A549 (cell line): ENCODE measurements around the gene ANK3. TPM values are rescaled to one million over a fixed set of nuclear protein-coding genes. Genes with fewer than 3 reads are reported as not detected.

Source experiments
- ATAC-seq, 2 experiments: fragments of 200-7000 bp in 1 of 2; fragments of >200 bp in 1 of 2; cut with Nextera tagmentation in 1 of 2; cut with Tn5 transposase in 1 of 2; 3 replicates each; pipeline versions ENCODE4 v1.8.0 to v1.9.1; 2018 to 2020; ENCODE audit warnings: mild to moderate bottlenecking in 1 of 2, moderate library complexity in 1 of 2
- CTCF ChIA-PET: fragments of 300-600 bp; sonication (Branson Sonifier 250); formaldehyde crosslinking; extraction: SDS; loops from one replicate; lab custom pipeline; 2021; ENCODE audit warnings: antibody characterized with exemption, inconsistent platforms; lab: Yijun Ruan, JAX
- POLR2A ChIA-PET: fragments of 350-600 bp; formaldehyde crosslinking; extraction: SDS; loops from one replicate; lab custom pipeline; 2021; ENCODE audit warnings: antibody characterized with exemption, inconsistent platforms; lab: Yijun Ruan, JAX
- DNase-seq, 2 experiments: peaks; one replicate each; pipeline versions ENCODE4 v3.0.0 to v3.0.0-alpha.2; 2011 to 2016; ENCODE audit warnings: low read depth in 1 of 2, low spot score in 1 of 2
- FAIRE-seq: peaks from 2 replicates; lab custom pipeline; 2011; peaks lifted over from hg19 to GRCh38; lab: Jason Lieb, UNC
- H3K27ac ChIP-seq, 2 experiments: fragments of >200 bp; sonication (Bioruptor Twin); formaldehyde crosslinking; 3 replicates each; pipeline ENCODE4 v1.5.1; 2016 to 2017
- H3K4me1 ChIP-seq: fragments of >200 bp; sonication (Bioruptor Twin); formaldehyde crosslinking; 3 replicates; pipeline ENCODE4 v1.6.1; 2016
- H3K4me2 ChIP-seq: fragments of >200 bp; sonication (Bioruptor Twin); formaldehyde crosslinking; 3 replicates; pipeline ENCODE4 v1.6.1; 2016
- H3K4me3 ChIP-seq: fragments of >200 bp; sonication (Bioruptor Twin); formaldehyde crosslinking; 3 replicates; pipeline ENCODE4 v1.5.1; 2016
- H3K9me3 ChIP-seq: fragments of >200 bp; sonication (Bioruptor Twin); formaldehyde crosslinking; 3 replicates; pipeline ENCODE4 v1.6.1; 2016
- ATOH8 ChIP-seq: fragments of 250-450 bp; sonication (Bioruptor Pico); IDR thresholded peaks from 2 replicates; pipeline ENCODE4 v1.5.0; 2020; ENCODE audit warnings: low read depth, mild to moderate bottlenecking, moderate library complexity
- ELK1 ChIP-seq: fragments of 150-350 bp; IDR thresholded peaks from 2 replicates; pipeline ENCODE4 v1.6.1; 2014; ENCODE audit warnings: low read depth, mild to moderate bottlenecking, low read length
- ESRRA ChIP-seq: fragments of 150-350 bp; IDR thresholded peaks from 2 replicates; pipeline ENCODE4 v1.6.1; 2014; ENCODE audit warnings: mild to moderate bottlenecking, low read length, borderline replicate concordance
- FOSB ChIP-seq: fragments of 250-450 bp; sonication (Bioruptor Pico); IDR thresholded peaks from 2 replicates; pipeline ENCODE4 v1.5.0; 2020; ENCODE audit warnings: mild to moderate bottlenecking, moderate library complexity
- KDM1A ChIP-seq: fragments of 200-600 bp; sonication (generic); IDR thresholded peaks from 2 replicates; pipeline ENCODE4 v1.6.1; 2016; ENCODE audit warnings: low read depth, mild to moderate bottlenecking
- KDM5A ChIP-seq: fragments of 200-600 bp; sonication (generic); IDR thresholded peaks from 2 replicates; pipeline ENCODE4 v1.6.1; 2016; ENCODE audit warnings: antibody characterized with exemption, mild to moderate bottlenecking
- MAFK ChIP-seq: fragments of 450-650 bp; IDR thresholded peaks from 2 replicates; pipeline ENCODE4 v1.6.1; 2014; ENCODE audit not compliant: partially characterized antibody
- MAZ ChIP-seq: fragments of 150-350 bp; IDR thresholded peaks from 2 replicates; pipeline ENCODE4 v1.6.1; 2014; ENCODE audit warnings: antibody characterized with exemption, low read depth, low read length, borderline replicate concordance
- PHF8 ChIP-seq: fragments of 200-600 bp; sonication (generic); IDR thresholded peaks from 2 replicates; pipeline ENCODE4 v1.6.1; 2016; ENCODE audit warnings: low read depth, mild to moderate bottlenecking, antibody characterized with exemption, moderate library complexity, borderline replicate concordance
- POLR2AphosphoS2 ChIP-seq: conservative IDR thresholded peaks from 2 replicates; pipeline ENCODE4 v1.6.1; 2012; ENCODE audit warnings: low read length, improper control_type of control experiment, inconsistent platforms
- RCOR1 ChIP-seq: fragments of 150-350 bp; IDR thresholded peaks from 2 replicates; pipeline ENCODE4 v1.6.1; 2014; ENCODE audit warnings: antibody characterized with exemption, low read length, low read depth
- RFX5 ChIP-seq: fragments of 450-650 bp; IDR thresholded peaks from 2 replicates; pipeline ENCODE4 v1.7.1; 2014; ENCODE audit warnings: antibody characterized with exemption, mild to moderate bottlenecking, moderate library complexity
- SREBF2 ChIP-seq: fragments of 450-650 bp; IDR thresholded peaks from 2 replicates; pipeline ENCODE4 v1.6.1; 2014; ENCODE audit warnings: mild to moderate bottlenecking, moderate library complexity
- WGBS: methylation state at CpG from one replicate; pipeline ENCODE4 v1.1.6; 2017; ENCODE audit errors: missing lambda C conversion rate; 5-methylcytosine and 5-hydroxymethylcytosine counted together
- polyA plus RNA-seq, 4 experiments: library from polyadenylated mRNA; depleted of rRNA in 3 of 4; stranded (reverse); fragments of >200 nt; fragmentation: RNase III in 1 of 4; extraction: RNeasy Plus Mini Kit Qiagen cat#74134 plus additional on column Dnase treatment in 1 of 4; gene quantifications; 2 replicates in 3 of 4; 3 replicates in 1 of 4; pipeline ENCODE4 v1.2.3, GENCODE V29; 2011 to 2017
- TF ChIP-seq, protein P1 (sequence below): fragments of 250-450 bp; sonication (Bioruptor Pico); IDR thresholded peaks from 2 replicates; pipeline ENCODE4 v1.5.0; 2021; ENCODE audit warnings: mild to moderate bottlenecking, moderate library complexity, borderline replicate concordance
- TF ChIP-seq, protein P2 (sequence below): IDR thresholded peaks from 2 replicates; pipeline ENCODE4 v1.6.1; 2012
- TF ChIP-seq, protein P3 (sequence below): fragments of >200 bp; sonication (Bioruptor Twin); formaldehyde crosslinking; IDR thresholded peaks from 3 replicates; pipeline ENCODE4 v1.5.1; 2016

Gene ANK3
- polyA plus RNA-seq, 2 of the 4 experiments (the other 2 are of a cell fraction) = 0.56 to 5.4 TPM

GRCh38 chr10:60028081-60028480 lies 361.6 kb downstream of the ANK3 start (continued):
- TF ChIP-seq, protein P1, sequence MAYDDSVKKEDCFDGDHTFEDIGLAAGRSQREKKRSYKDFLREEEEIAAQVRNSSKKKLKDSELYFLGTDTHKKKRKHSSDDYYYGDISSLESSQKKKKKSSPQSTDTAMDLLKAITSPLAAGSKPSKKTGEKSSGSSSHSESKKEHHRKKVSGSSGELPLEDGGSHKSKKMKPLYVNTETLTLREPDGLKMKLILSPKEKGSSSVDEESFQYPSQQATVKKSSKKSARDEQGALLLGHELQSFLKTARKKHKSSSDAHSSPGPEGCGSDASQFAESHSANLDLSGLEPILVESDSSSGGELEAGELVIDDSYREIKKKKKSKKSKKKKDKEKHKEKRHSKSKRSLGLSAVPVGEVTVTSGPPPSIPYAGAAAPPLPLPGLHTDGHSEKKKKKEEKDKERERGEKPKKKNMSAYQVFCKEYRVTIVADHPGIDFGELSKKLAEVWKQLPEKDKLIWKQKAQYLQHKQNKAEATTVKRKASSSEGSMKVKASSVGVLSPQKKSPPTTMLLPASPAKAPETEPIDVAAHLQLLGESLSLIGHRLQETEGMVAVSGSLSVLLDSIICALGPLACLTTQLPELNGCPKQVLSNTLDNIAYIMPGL = no peak
- no peak for TF ChIP-seq ESRRA

- ATAC-seq = no peak
- WGBS = 85% methylated on average over 1 of the region's 1 CpG
- no peak overlapping the region for H3K4me3 ChIP-seq
- no peak overlapping the region for H3K27ac ChIP-seq
- no peak for FAIRE-seq
- no peaks in the 10 kb centered on the region; the same call in 2 of the 3 replicates for H3K9me3 ChIP-seq
- no peak overlapping the region for H3K4me2 ChIP-seq
- TF ChIP-seq ATOH8 (CRISPR knock-in tag) (no peak), KDM1A (no peak), KDM5A (no peak), PHF8 (no peak), MAZ (no peak), MAFK (peak; percentile 53)
- TF ChIP-seq, protein P2, sequence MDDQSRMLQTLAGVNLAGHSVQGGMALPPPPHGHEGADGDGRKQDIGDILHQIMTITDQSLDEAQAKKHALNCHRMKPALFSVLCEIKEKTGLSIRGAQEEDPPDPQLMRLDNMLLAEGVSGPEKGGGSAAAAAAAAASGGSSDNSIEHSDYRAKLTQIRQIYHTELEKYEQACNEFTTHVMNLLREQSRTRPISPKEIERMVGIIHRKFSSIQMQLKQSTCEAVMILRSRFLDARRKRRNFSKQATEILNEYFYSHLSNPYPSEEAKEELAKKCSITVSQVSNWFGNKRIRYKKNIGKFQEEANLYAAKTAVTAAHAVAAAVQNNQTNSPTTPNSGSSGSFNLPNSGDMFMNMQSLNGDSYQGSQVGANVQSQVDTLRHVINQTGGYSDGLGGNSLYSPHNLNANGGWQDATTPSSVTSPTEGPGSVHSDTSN = no peak
- H3K4me1 ChIP-seq = no peaks in the 10 kb centered on the region
- no peak for DNase-seq
- ChIA-PET POLR2A (no interaction called here), CTCF (interaction anchor here (1.0 to 1.1 kb wide), 2 partner anchors 316 to 399 kb away, joined by 3 to 4 read pairs; partner anchors contain the start of gene SLC16A9)
These were observed 364.4 kb downstream of the ANK3 start for GRCh38 chr10:60025279-60025678.

DNA sequence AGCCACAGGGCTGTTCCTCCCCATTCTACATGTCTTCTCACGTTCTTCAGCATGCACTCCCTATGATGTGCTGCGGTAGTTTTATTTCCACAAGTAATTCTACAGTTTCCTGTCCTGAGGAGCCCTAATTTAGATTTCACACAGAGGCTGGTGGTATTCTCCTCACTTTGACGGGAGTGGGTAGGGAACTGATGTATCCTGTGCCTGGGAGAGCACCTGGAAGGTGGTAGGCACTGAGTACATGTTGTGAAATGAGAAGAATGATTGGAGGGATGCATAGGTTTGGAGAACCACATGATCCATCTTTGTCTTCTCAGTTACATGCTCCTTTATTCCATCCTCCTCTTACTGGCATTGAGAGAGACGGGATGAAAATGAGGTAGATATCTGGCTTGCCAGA lies 365.2 kb downstream of the ANK3 start:
- Histone ChIP-seq H3K9me3 (no peaks in the 10 kb centered on the region; the same call in 2 of the 3 replicates), H3K27ac (no peak overlapping the region), H3K4me3 (no peak overlapping the region), H3K4me1 (no peaks in the 10 kb centered on the region), H3K4me2 (no peak overlapping the region)
- TF ChIP-seq RCOR1 (no peak), ELK1 (no peak), SREBF2 (no peak), RFX5 (no peak), FOSB (no peak), PHF8 (no peak), POLR2AphosphoS2 (no peak)
- TF ChIP-seq, protein P2 = no peak
- TF ChIP-seq, protein P3, sequence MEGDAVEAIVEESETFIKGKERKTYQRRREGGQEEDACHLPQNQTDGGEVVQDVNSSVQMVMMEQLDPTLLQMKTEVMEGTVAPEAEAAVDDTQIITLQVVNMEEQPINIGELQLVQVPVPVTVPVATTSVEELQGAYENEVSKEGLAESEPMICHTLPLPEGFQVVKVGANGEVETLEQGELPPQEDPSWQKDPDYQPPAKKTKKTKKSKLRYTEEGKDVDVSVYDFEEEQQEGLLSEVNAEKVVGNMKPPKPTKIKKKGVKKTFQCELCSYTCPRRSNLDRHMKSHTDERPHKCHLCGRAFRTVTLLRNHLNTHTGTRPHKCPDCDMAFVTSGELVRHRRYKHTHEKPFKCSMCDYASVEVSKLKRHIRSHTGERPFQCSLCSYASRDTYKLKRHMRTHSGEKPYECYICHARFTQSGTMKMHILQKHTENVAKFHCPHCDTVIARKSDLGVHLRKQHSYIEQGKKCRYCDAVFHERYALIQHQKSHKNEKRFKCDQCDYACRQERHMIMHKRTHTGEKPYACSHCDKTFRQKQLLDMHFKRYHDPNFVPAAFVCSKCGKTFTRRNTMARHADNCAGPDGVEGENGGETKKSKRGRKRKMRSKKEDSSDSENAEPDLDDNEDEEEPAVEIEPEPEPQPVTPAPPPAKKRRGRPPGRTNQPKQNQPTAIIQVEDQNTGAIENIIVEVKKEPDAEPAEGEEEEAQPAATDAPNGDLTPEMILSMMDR = no peak
- ATAC-seq (no peak), FAIRE-seq (no peak), DNase-seq (no peak)
- ChIA-PET CTCF (interaction anchor here (2.5 kb wide), 1 partner anchor 399 kb away, joined by 12 read pairs; no protein-coding TSS in a partner anchor), POLR2A (no interaction called here)
- 40% methylated on average over 4 of the region's 4 CpGs for WGBS
